Gastrocnemius medialis (tissue), 4 donors: ENCODE results near the gene CHMP2A.

Source experiments
- CTCF ChIP-seq, 5 experiments: fragments of 450-650 bp in 3 of 5; fragments of 200-600 bp in 2 of 5; sonication (generic) in 2 of 5; IDR thresholded peaks in 4 of 5; conservative IDR thresholded peaks in 1 of 5; 1 replicate in 4 of 5; 2 replicates in 1 of 5; pipeline ENCODE4 v1.5.1; 2016 to 2019; ENCODE audit warnings: antibody characterized with exemption in 5 of 5, mild to moderate bottlenecking in 3 of 5, moderate library complexity in 3 of 5
- POLR2A ChIP-seq, 2 donors: fragments of 450-650 bp; IDR thresholded peaks; one replicate each; pipeline ENCODE4 v1.6.1; 2017; ENCODE audit warnings: antibody characterized with exemption in 2 of 2, mild to moderate bottlenecking in 2 of 2, moderate library complexity in 2 of 2

GRCh38 chr19:58553799-58554493 is 959 bp downstream of the CHMP2A start:
- TF ChIP-seq CTCF (IDR thresholded peaks at IDR 0.05 in 4 of 5, conservative IDR thresholded peaks at IDR 0.05 in 1 of 5), result no peak
- TF ChIP-seq POLR2A (IDR thresholded peaks at IDR 0.05), result no peak
